Stimulated activated CD4-positive, alpha-beta T cell treated with anti-CD3 and anti-CD28 coated beads, Interleukin-2, amount 100 ng/mL, for 4 hours (primary cell): ENCODE data around the gene PRSS22.

Source experiments
- DNase-seq: peaks from one replicate; pipeline ENCODE4 v3.0.0-alpha.2; 2020; ENCODE audit warnings: low read depth

The PRSS22 gene

DNA sequence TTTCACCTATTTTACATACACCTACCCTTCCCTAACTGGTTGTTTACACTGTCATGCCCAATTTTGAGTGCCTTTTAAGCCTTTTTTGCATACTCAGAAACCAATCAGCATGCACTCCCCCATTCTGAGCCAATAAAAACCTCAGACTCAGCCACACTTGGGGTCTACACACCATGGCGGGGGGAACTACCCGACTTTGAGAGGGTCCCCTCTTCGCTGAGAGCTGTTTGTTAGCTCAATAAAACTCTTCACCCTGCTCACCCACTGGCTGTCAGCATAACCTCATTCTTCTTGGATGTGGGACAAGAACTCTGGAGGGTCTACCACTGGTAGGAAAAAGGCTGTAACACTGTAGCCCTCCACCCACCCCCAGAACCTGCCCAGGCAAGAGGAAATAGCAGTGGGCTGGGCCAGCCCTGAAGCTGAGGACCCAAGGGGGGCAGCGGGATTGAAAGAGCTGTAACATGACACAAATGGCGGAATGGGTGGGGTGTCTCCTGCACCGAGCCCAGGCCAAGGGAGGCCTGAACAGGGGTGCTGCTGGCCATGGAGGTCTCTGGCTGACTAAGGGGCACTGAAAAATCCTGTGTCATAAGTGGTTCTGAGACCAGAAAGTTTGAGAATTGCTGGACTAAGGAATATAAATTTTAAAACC, 22.0 kb upstream of the PRSS22 start:
- DNase-seq: no peak

DNA sequence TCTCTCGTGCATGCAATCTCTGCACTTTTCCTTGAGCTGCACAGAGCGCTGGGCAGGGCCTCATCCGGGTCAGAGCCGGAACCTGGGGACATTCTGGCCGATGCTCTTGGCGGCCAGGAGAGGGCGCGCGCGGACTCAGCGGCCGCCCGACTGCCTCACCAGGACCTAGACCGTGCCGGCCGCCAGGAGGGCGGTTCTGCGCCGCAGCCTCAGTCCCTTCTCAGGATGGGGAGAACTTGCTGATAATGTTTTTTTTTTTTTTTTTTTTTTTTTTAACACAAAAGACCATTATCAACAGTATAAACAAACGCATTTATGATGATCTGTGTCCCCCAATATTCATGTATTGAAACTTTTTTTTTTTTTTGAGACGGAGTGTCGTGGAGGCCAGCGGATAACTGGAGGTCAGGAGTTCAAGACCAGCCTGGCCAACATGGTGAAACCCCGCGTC, 17.0 kb upstream of the PRSS22 start:
- peak; percentile 46 for DNase-seq

DNA sequence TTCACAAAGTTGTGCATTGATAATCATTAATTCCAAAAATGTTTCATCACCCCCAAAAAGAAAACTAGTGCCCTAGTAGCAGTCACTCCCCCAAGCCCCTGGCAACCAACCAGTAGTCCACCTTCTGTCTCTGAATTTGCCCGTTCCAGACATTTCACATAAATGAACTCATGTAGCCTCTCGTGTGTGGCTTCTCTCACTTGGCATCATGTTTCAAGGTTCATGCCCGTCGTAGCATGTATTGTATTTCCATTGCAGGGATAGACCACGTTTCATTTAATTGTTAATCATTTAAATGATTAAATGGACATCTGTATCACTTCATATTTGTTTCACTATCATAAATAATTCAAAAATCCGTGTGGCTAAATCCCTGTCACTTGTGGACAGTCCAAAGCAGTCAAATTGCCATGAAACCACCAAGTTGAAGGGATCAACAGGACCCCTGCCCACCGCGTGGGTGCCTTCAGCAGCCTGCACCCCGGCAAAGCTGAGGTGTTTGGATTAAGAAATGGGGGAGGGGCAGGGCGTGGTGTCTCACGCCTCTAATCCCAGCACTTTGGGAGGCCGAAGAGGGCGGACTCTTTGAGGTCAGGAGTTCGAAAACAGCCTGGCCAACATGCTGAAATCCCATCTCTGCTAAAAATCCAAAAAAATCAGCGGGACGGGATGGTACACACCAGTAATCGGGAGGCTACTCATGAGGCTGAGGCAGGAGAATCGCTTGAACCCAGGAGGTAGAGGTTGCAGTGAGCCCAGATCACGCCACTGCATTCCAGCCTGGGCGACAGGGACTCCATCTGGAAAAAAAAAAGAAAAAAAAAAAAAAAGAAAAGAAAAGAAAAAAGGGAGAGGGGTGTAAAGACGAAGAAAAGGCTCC, 16.3 kb upstream of the PRSS22 start:
- DNase-seq: no peak

DNA sequence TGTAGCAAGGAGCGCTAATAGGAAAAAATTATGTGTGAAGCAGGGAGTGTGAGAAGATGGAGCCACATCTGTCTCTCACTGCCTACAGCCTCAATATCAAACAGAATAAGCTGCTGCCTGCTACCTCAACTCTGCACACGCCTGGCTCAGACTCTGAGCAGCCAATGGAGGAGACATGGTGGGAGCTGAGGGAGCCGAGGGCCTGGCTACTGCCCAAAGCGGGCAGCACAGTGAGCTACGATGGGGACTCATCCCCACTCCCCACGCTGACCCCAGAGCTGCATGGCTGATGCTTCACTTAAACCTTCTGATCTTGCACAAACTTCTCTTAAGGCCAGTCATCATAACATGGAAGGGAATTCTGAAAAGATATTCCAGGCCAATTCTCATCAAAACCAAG, 14.0 kb upstream of the PRSS22 start:
- no peak for DNase-seq

DNA sequence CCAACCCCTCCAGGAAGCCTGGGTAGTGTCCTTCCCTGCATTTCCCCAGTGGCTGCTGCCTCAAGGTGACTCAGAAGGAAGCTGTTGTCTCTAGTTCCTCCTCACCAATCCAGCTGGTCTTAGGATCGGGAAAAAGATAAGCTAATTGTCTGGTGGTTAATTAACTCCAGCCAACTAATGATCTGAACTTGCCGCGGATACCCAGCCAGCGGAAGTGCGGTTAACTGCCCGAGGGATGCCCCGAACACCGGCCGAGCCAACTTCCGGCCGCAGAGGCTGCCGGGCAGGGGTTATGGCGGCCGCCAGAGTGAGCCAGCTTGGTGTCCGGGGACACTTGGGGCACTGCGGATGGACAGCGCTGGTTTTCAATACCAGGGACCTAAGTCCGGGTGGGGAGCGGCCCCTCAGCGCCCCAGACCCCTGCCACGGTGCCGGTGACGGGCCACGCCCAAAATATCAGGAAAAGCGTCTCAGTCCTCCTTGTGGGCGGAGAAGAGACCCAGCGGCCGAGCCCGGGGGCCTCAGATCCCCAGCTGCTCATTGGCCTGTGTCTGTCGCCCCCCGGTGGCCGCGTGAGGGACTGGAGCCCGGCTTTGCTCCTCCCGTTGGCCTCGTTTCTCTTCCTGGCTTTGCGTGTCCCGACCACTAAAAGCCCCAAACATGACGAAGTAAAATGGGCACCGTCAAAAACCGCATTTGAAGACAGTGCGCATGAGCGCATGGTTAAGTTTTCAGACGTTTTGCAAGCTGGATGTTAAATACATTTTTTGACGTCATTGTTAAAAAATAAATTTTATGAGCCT, 10.2 kb upstream of the PRSS22 start:
- DNase-seq: peak; percentile 84

DNA sequence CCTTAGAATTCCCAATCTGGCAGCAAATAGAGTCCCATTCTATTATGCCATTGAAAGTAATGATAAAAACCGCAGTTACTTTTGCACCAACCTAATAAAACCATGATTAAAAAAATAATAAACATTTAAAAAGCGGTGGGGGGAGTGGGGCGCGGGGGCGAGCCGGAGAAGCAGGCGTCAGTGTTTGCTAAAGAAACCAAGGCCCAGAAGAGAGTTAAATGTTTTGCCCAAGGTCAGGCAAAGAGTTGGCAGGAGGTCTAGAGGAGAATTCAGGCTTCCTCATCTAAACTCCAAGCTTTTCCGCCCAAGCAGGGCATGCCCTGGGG, 9.7 kb upstream of the PRSS22 start:
- DNase-seq: no peak

DNA sequence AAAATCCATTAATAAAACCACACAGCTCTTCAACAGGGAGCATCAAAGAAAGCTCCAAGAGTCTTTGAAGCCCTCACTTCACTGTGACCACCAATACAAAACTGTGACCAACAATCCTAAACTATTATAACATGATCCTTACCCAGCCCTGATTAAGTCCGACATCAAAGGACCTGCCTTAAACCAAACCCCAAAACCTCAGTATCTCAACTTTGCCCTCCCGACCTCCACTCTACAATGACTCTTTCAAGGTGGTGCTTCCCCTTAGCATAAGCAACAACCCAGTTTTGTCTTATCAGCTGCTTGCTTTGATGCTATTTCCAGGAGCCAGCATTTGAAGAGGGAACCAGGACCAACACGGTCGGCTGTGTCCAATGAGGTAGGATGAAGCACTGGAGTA, 8.5 kb upstream of the PRSS22 start:
- DNase-seq: no peak

DNA sequence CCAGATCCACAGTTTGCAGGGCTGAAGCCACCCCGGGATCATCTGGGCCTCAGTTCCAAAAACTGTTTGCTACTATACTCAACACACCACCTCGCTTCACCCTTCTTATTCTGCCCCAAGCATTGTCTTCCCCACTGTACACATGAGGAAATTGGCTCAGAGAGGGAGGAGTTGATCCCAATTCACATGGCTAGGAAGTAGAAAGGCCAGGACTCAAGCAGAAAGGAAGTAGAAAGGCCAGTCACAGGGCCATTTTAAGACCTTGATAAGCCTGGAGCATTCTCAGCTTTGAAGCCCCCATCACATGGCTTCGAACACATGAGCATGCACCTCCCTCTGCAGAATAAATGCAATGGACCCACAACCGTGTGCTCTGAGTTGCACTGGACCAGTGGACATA, 7.7 kb upstream of the PRSS22 start:
- no peak for DNase-seq

DNA sequence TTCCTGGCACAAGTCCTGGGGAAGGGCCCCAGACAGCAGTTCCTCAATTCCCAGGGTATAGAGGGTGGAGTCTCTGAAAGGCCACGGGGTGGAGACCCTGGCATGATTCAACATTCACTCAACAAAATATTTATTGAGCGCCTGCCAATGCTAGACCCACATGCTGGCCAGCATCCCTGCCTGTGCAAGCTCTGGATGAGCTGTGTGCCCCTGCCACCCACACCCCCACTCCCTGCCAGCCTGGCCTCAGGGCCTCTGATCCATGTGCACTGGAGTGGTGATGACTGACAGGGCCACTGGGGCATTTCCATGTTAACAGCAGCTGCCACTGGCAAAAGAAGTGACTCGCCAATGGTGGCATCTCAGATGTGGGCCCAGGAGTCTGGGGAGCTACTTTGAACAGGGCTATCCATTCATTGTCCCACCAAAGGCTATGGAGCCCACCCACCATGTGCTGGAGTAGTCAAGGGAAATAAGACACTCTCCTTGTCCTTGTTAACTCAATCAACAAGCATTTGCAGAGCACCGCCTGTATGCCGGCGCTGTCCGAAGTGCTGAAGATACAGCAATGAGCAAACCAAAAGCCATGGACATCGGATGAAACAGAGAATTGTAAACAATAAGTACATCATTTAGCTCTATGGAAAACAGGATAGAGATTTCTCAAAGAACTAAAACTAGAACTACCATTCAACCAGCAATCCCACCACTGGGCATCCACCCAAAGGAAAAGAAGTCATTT, 3.0 kb upstream of the PRSS22 start:
- DNase-seq: no peak

DNA sequence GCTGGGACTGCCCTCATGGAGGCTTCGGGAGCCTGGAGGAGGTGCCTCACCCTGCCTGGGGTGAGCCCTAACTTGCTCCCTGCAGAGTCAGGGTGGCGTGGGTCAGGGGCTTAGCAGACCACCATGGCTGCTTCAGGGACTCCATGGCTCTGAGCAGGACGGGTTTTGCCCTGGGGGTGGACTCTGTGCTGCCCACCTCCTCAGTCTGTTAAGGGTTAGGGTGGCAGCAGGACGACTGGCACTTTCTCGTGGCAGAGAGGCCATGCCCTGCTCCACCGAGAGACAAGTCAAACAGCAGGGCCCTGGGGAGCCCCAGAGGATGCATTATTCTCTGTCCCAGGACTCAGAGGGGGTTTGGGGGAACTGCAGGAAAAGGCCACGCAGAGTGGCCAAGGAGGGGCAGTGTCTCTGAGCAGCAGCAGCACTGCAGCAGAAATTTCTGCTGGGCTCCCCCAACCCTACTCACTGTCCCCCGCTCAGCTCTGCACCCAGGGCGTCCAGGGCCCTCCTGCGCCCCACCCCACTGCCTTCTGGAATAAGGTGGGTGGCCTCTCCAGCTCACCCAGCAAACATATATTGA, 1.8 kb upstream of the PRSS22 start:
- no peak for DNase-seq

DNA sequence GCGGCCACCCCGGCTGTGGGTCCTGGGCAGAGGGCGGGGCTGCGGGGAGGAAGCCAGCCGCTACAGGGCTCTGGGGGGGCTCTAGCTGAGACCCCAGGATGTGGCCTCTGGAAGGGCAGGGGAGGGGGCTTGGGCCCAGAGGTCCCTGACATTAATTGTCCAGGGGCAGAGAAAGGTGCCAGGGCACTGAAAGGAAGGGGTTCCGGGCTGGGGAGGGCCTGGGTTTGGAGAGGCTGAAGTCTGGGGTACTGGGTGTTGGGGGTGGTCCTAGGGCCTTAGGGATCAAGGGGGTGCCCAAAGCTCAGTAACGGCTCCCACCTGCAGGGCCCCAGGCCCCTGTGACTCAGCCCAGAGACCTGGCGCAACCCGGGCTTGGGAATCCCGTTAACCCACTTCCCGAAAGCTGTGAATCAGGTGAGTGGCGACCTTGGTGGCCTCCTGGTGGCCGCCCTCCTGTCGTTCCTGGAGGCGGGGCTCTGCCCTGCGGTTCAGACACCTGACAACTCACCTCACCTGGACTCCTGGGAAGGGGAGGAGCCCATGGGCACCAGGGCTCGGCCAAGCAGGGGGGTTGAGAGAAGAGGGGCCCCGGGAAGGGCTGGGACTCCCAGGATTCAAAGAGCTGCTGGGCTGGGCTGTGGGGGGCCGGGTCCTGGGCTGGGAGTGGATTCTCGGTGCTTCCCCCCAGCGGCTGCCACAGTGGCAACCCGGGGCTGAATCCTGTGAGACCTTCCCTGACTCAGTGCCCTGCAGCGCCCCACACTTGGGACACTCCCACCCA, 465 bp upstream of the PRSS22 start:
- no peak for DNase-seq

DNA sequence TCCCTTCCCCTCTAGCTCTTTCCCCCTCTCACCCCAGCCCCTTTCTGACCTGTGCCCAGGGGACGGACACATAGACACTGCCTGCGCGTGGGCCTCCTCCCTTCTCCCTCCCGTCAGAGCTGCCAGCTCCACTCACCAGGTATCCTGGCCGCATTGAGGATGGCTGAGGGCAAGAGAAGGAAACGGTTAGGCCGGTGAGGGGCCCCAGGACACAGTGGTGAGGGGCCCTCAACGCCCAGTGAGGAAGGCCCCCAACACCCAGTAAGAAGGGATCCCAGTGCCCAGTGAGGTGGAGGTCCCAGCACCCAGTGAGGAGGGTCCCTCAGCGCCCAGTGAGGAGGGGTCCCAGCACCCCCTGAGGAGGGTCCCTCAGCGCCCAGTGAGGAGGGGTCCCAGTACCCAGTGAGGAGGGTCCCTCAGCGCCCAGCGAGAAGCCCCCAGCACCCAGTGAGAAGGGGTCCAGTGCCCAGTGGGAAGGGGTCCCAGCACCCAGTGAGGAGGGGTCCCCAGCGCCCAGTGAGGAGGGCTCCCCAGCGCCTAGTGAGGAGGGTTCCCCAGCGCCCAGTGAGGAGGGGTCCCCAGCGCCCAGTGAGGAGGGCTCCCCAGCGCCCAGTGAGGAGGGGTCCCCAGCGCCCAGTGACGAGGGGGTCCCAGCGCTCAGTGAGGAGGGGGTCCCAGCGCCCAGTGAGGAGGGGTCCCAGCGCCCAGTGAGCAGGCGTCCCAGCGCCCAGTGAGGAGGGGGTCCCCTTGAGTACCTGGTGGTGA, 1.1 kb downstream of the PRSS22 start:
- DNase-seq: no peak

DNA sequence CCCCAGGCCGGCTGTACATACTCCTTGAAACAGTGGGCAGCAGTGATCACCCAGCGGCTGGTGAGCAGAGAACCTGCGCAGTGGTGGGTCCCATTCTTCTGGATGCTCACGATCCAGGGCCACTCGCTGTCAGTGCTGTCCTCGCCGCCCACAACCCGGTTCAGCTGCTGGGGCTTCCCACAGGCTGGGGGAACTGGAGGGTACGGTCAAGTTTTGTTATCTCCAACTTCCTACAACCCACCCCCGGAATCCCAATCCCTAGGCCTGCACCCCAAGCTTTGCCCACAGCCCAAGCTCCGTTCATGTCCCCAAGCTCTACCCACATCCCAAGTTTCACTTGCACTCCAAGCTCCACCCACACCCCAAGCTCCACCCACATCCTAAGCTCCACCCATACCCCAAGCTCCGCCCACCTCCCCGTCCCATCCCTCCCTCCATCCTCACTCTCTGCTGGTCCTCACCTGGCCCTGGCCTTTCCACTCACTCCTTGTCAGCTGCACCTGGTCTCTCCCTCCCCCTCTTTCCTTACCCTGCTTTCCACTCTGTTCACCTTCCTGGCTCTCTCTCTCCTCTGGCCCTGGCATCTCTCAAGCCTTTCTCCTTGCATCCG, 1.8 kb downstream of the PRSS22 start:
- DNase-seq: no peak

DNA sequence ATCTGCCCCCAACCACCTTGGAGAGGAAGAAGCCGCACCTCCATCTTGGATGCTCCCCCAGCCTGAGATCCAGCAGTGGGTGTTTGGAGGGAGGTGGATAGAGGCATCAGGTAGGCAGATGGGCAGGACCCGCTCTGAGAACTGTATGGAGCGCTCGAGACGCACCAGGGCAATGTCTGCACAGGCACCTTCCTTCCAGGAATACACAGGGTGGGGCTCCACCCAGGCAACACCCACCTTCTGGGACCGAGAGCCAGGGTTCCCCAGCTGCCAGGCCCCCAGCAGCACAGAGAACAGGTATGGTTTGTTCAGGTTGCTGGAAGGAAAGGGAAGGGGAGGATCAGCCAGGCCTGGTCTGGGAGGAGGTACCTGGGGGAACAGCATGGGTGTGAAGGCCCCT, 2.4 kb downstream of the PRSS22 start:
- no peak for DNase-seq

DNA sequence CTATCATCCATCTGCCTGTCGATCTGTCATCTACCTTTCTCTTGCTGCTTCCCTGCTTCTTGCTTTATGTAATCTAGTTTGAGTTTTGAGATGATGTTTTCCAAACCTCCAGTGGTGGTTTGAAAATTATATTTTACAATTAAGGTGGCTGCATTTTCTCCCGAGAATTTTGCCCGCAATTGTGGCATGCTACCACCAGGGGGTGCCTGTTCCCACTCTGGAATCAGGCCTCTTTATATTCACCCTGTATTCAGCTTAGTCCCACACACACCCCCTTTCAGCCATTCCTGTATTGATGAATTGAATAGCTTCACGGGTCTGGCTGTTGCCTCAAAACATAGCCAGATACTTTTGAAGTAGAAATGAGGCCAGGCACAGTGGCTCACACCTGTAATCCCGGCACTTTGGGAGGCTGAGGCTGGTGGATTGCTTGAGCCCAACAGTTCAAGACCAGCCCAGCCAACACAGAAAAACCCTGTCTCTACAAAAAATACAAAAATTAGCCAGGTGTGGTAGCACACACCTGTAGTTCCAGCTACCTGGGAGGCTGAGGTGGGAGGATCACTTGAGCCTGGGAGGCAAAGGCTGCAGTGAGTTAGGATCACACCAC, 3.2 kb downstream of the PRSS22 start:
- DNase-seq: no peak

DNA sequence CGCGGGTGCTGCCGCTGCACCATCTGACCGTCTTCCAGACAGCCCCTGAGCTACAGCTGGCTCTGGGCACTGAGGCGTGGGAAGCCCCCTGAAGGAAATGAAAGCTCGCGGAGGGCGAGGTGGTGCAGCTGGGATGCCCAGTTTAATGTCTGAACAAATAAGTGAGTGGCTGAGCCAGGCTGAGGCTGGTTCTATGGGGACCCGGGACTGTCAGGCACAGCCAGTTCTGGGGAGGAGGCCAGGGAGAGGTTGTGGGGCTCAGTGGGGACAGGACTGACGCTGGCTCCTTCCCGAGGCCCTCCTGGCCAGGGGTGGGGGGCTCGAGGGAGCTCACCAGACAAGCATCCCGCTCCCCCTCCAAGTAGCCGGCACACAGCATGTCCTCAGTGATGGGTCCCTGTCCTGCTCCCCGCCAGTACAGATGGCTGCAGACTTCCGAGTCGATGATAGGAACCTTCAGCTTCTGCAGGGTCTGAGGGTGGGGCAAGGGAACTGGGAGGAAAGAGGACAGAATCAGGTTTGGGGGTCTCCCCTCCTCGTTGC, 4.4 kb downstream of the PRSS22 start:
- DNase-seq: no peak

DNA sequence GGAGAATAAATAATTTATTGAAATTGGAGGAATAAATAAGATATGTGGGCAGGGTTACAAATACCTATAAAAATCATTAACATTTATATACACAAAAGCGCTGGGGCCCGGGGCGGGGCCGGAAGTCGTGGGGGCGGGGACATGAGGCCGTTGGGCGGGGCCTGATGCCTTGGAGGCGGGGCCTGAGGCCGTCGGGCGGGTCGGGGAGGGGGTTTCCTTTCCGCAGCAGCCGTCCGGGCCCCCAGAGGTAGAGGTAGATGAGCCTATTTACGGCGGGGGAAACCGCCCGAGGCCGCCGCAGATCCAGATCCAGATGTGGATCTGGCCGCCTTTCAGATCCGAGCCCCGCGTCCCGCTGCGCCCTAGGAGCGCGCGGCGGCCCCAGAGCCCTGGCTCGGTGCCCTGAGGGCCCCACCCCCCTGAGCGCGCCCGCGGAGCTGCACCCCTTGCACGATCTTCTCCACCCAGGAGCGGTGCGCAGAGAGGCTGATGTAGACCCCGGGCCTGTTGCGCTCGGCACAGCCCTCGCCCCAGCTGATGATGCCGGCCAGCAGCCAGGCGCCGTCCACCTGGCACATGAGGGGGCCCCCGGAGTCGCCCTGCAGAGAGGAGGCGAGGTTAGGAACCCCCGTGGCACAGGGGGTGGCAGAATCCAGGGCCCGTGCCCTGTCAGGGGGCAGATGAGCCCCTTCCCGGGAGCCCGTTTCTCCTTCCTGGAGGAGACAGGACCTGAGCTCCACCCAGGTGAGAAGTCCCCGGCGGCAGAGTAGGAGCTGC, 5.1 kb downstream of the PRSS22 start:
- no peak for DNase-seq

DNA sequence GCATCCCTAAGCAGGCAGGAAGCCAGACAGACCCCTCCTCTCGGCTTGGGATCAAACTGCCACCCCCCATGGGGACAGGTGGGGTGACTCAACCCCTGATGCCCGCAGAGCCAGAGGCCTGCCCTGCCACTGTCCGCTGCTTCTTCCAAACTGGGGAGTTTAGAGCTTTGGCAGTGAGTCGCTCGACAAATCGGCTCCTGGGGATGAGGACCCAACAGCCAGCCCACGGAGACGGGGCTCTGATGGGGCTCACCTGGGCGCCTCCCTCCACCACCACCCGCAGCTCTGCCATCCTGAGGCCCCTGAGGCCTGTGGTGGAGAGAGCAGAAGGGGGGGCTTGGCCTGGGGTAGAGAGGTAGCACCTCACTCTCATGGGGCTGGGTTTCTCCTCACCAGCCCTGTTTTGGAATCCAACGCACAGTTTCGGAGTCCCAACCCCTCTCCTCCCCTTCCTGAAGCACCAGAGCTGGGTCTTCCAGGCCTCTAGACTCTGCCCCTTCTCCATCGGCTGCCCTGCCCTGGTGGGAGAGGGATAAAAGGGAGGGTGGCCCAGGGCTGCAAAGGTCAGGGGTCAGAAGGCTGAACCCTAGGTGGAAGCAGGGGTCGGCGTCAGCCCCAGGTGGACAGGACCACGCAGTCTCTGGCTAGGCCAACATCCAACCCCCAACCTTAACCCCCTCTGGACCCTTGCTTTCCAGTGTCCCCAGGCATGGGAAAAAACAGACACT, 5.8 kb downstream of the PRSS22 start:
- no peak for DNase-seq
